Glutamatergic neuron (in vitro differentiated cells): ENCODE data around the gene MORC3. TPM values are rescaled to one million over a fixed set of nuclear protein-coding genes. Genes with fewer than 3 reads are reported as not detected.

Experiments used
- DNase-seq: peaks from one replicate; pipeline ENCODE4 v3.0.0; 2022
- H3K27ac Mint-ChIP-seq: one replicate; pipeline ENCODE4 v1.8.0; 2020; ENCODE audit warnings: mild to moderate bottlenecking, mixed read lengths, inconsistent platforms; ENCODE audit not compliant: unreplicated experiment
- H3K27me3 Mint-ChIP-seq: one replicate; pipeline ENCODE4 v1.8.0; 2020; ENCODE audit warnings: mild to moderate bottlenecking, moderate library complexity, mixed read lengths, inconsistent platforms; ENCODE audit not compliant: unreplicated experiment
- H3K36me3 Mint-ChIP-seq: one replicate; pipeline ENCODE4 v1.8.0; 2020; ENCODE audit warnings: mild to moderate bottlenecking, mixed read lengths, inconsistent platforms; ENCODE audit not compliant: unreplicated experiment
- H3K4me1 Mint-ChIP-seq: one replicate; pipeline ENCODE4 v1.8.0; 2020; ENCODE audit warnings: mild to moderate bottlenecking, low read depth, mixed read lengths, inconsistent platforms; ENCODE audit not compliant: unreplicated experiment
- H3K4me3 Mint-ChIP-seq: one replicate; pipeline ENCODE4 v1.8.0; 2020; ENCODE audit warnings: mild to moderate bottlenecking, mixed read lengths, inconsistent platforms; ENCODE audit not compliant: unreplicated experiment
- H3K9me3 Mint-ChIP-seq: one replicate; pipeline ENCODE4 v1.8.0; 2020; ENCODE audit warnings: mild to moderate bottlenecking, moderate library complexity, mixed read lengths, inconsistent platforms; ENCODE audit not compliant: unreplicated experiment
- CTCF ChIP-seq: fragments of 200-600 bp; sonication (generic); IDR thresholded peaks from one replicate; pipeline ENCODE4 v1.5.0; 2021; ENCODE audit not compliant: partially characterized antibody, unreplicated experiment
- total RNA-seq: library from RNA; stranded (reverse); fragmentation: NEBNext Ultra II Directional; extraction: Animal tissue kit (Norgen Biotek cat#: 25700); gene quantifications from one replicate; pipeline ENCODE4 v1.2.1, GENCODE V29; 2021; ENCODE audit not compliant: unreplicated experiment

MORC3 gene
- total RNA-seq, 1 donor from 2014 or later: 34.7 TPM

GRCh38 chr21:36422279-36423098 lies 102.5 kb downstream of the MORC3 start:
- no peak overlapping the region for H3K4me3 Mint-ChIP-seq
- DNase-seq: peak; percentile 67
- no peaks in the 10 kb centered on the region for H3K36me3 Mint-ChIP-seq
- peaks cover 8% of the 10 kb centered on the region for H3K27me3 Mint-ChIP-seq
- peaks cover 1% of the 10 kb centered on the region for H3K9me3 Mint-ChIP-seq
- peak; percentile 84 for TF ChIP-seq CTCF
- no peak overlapping the region for H3K27ac Mint-ChIP-seq
- H3K4me1 Mint-ChIP-seq: peaks cover 8% of the 10 kb centered on the region

GRCh38 chr21:36423771-36424433 lies 103.9 kb downstream of the MORC3 start:
- TF ChIP-seq CTCF: no peak
- Mint-ChIP-seq H3K9me3 (peaks cover 7% of the 10 kb centered on the region), H3K4me3 (no peak overlapping the region), H3K27me3 (peaks cover 8% of the 10 kb centered on the region), H3K36me3 (no peaks in the 10 kb centered on the region), H3K4me1 (peaks cover 13% of the 10 kb centered on the region), H3K27ac (no peak overlapping the region)
- DNase-seq: no peak

GRCh38 chr21:36424592-36424991 lies 104.6 kb downstream of the MORC3 start:
- no peak for DNase-seq
- Mint-ChIP-seq H3K36me3 (no peaks in the 10 kb centered on the region), H3K4me1 (peaks cover 13% of the 10 kb centered on the region), H3K27ac (no peak overlapping the region), H3K4me3 (no peak overlapping the region), H3K9me3 (peaks cover 7% of the 10 kb centered on the region), H3K27me3 (peaks cover 6% of the 10 kb centered on the region)
- no peak for TF ChIP-seq CTCF

- peaks cover 7% of the 10 kb centered on the region for H3K9me3 Mint-ChIP-seq
- no peak for DNase-seq
- no peaks in the 10 kb centered on the region for H3K36me3 Mint-ChIP-seq
- TF ChIP-seq CTCF: no peak
- peaks cover 6% of the 10 kb centered on the region for H3K27me3 Mint-ChIP-seq
- H3K4me3 Mint-ChIP-seq: no peak overlapping the region
- peaks cover 11% of the 10 kb centered on the region for H3K4me1 Mint-ChIP-seq
- H3K27ac Mint-ChIP-seq: no peak overlapping the region
Observed at GRCh38 chr21:36425286-36425685, 105.3 kb downstream of the MORC3 start.

Other genes with a start within 250 kb of the MORC3 start
- gene CBR3, start 185.1 kb upstream of the MORC3 start, total RNA-seq: not detected
- 37.8 TPM for gene DOP1B, start 163.4 kb upstream of the MORC3 start, total RNA-seq
- 2.0 TPM for gene CHAF1B, start 65.2 kb downstream of the MORC3 start, total RNA-seq
- not detected for gene CLDN14, start 159.9 kb downstream of the MORC3 start, total RNA-seq